H1 (cell line): Measurements from ENCODE around the gene CPA1. TPM values are rescaled to one million over a fixed set of nuclear protein-coding genes. Genes with fewer than 3 reads are reported as not detected.

Experiments
- CTCF ChIA-PET: fragments of 300-600 bp; sonication (Branson Sonifier 250); formaldehyde crosslinking; loops from one replicate; lab custom pipeline; 2021; ENCODE audit not compliant: partially characterized antibody; lab: Charles Lee
- POLR2A ChIA-PET: fragments of 300-600 bp; sonication (Branson Sonifier 250); formaldehyde crosslinking; loops from one replicate; lab custom pipeline; 2021; ENCODE audit warnings: inconsistent platforms; ENCODE audit not compliant: partially characterized antibody; lab: Charles Lee
- DNase-seq, 2 experiments: peaks; one replicate each; pipeline versions ENCODE4 v3.0.0 to v3.0.0-alpha.2; 2010 to 2022; ENCODE audit warnings: low spot score in 2 of 2, low read depth in 1 of 2, mixed read lengths in 1 of 2
- FAIRE-seq: peaks from 2 replicates; lab custom pipeline; 2011; peaks lifted over from hg19 to GRCh38; lab: Jason Lieb, UNC
- H2AFZ ChIP-seq: 2 replicates; pipeline ENCODE4 v1.8.1; 2012; ENCODE audit warnings: low read length, inconsistent platforms
- H2AK5ac ChIP-seq: 2 replicates; pipeline ENCODE4 v1.6.1; 2013; ENCODE audit warnings: low read depth, low read length
- H2BK120ac ChIP-seq: replicated peaks from 2 replicates; pipeline ENCODE3; 2013; ENCODE audit warnings: low read depth, low read length, inconsistent platforms
- H2BK12ac ChIP-seq: 2 replicates; pipeline ENCODE4 v1.6.1; 2013; ENCODE audit warnings: low read depth, low read length
- H2BK15ac ChIP-seq: 2 replicates; pipeline ENCODE4 v1.6.1; 2013; ENCODE audit warnings: low read length
- H2BK20ac ChIP-seq: 2 replicates; pipeline ENCODE4 v1.6.1; 2013; ENCODE audit warnings: low read length
- H2BK5ac ChIP-seq: 2 replicates; pipeline ENCODE4 v1.6.1; 2013; ENCODE audit warnings: low read depth, low read length
- H3K14ac ChIP-seq: 2 replicates; pipeline ENCODE4 v1.6.1; 2013; ENCODE audit warnings: inconsistent platforms; ENCODE audit not compliant: insufficient read length
- H3K18ac ChIP-seq: 2 replicates; pipeline ENCODE4 v1.6.1; 2013; ENCODE audit warnings: low read length; ENCODE audit errors: extremely low read depth
- H3K23ac ChIP-seq: 2 replicates; pipeline ENCODE4 v1.6.1; 2013; ENCODE audit warnings: inconsistent platforms; ENCODE audit not compliant: insufficient read length
- H3K23me2 ChIP-seq: 2 replicates; pipeline ENCODE4 v1.6.1; 2013; ENCODE audit warnings: low read depth, low read length
- H3K27ac ChIP-seq: 2 replicates; pipeline ENCODE4 v1.6.1; 2011; ENCODE audit warnings: low read depth, low read length, inconsistent platforms
- H3K27me3 ChIP-seq, 4 experiments: replicated peaks in 1 of 4; 1 replicate in 1 of 4; 2 replicates in 3 of 4; pipeline versions ENCODE4 v1.6.1 to v1.8.1; 2011 to 2013; ENCODE audit warnings: low read length in 3 of 4, mild to moderate bottlenecking in 3 of 4, inconsistent platforms in 2 of 4, mixed read lengths in 2 of 4, moderate library complexity in 1 of 4; ENCODE audit not compliant: control insufficient read depth in 3 of 4, insufficient read depth in 3 of 4; ENCODE audit errors: extremely low read depth in 1 of 4
- H3K36me3 ChIP-seq, 4 experiments: 2 replicates each; pipeline versions ENCODE4 v1.6.1 to v1.8.1; 2011 to 2013; ENCODE audit warnings: mild to moderate bottlenecking in 4 of 4, low read length in 3 of 4, moderate library complexity in 2 of 4, control low read depth in 1 of 4, inconsistent platforms in 1 of 4; ENCODE audit not compliant: insufficient read depth in 4 of 4, control insufficient read depth in 2 of 4
- H3K4ac ChIP-seq: replicated peaks from 2 replicates; pipeline ENCODE3; 2013; ENCODE audit warnings: low read length, low read depth, mixed read lengths, inconsistent platforms; ENCODE audit not compliant: insufficient read length
- H3K4me1 ChIP-seq, 4 experiments: replicated peaks in 1 of 4; 1 replicate in 1 of 4; 2 replicates in 3 of 4; pipeline versions ENCODE4 v1.6.1 to v1.8.1; 2011 to 2013; ENCODE audit warnings: low read length in 3 of 4, inconsistent platforms in 2 of 4, mixed read lengths in 1 of 4; ENCODE audit not compliant: insufficient read depth in 4 of 4, control insufficient read depth in 3 of 4
- H3K4me2 ChIP-seq, 2 experiments: 2 replicates each; pipeline versions ENCODE4 v1.6.1 to v1.8.1; 2011 to 2013; ENCODE audit warnings: low read depth in 2 of 2, low read length in 2 of 2, control low read depth in 1 of 2, inconsistent platforms in 1 of 2, mild to moderate bottlenecking in 1 of 2; ENCODE audit not compliant: insufficient read depth in 1 of 2
- H3K4me3 ChIP-seq, 4 experiments: fragments of 200-600, 300-600 bp in 1 of 4; sonication (generic), shearing (Covaris generic), sonication (Bioruptor Twin) in 1 of 4; 2 replicates each; pipeline versions ENCODE4 v1.5.1 to v1.8.1; 2011 to 2016; ENCODE audit warnings: low read length in 4 of 4, low read depth in 3 of 4, control low read depth in 2 of 4, inconsistent platforms in 2 of 4, mild to moderate bottlenecking in 2 of 4, mixed read lengths in 1 of 4, moderate library complexity in 1 of 4; ENCODE audit not compliant: insufficient read depth in 2 of 4; ENCODE audit errors: extremely low read depth in 1 of 4
- H3K56ac ChIP-seq: replicated peaks from 2 replicates; pipeline ENCODE3; 2013; ENCODE audit warnings: low read depth, mild to moderate bottlenecking, mixed read lengths, low read length, inconsistent platforms; ENCODE audit not compliant: insufficient read length
- H3K79me1 ChIP-seq: 2 replicates; pipeline ENCODE4 v1.6.1; 2013; ENCODE audit warnings: low read depth, low read length, control low read depth
- H3K79me2 ChIP-seq, 2 experiments: 2 replicates each; pipeline versions ENCODE4 v1.6.1 to v1.8.1; 2012 to 2013; ENCODE audit warnings: low read length in 2 of 2, mild to moderate bottlenecking in 2 of 2, inconsistent platforms in 1 of 2; ENCODE audit not compliant: insufficient read depth in 2 of 2, control insufficient read depth in 1 of 2
- H3K9ac ChIP-seq, 4 experiments: replicated peaks in 1 of 4; 1 replicate in 1 of 4; 2 replicates in 3 of 4; pipeline versions ENCODE4 v1.6.1 to v1.8.1; 2011 to 2013; ENCODE audit warnings: low read depth in 3 of 4, low read length in 3 of 4, control low read depth in 2 of 4, mild to moderate bottlenecking in 2 of 4, moderate library complexity in 2 of 4, inconsistent platforms in 1 of 4; ENCODE audit errors: extremely low read depth in 1 of 4
- H3K9me3 ChIP-seq, 2 experiments: 2 replicates each; pipeline versions ENCODE4 v1.6.1 to v1.8.1; 2012 to 2013; ENCODE audit warnings: mild to moderate bottlenecking in 2 of 2, moderate library complexity in 2 of 2, control low read depth in 1 of 2, inconsistent platforms in 1 of 2, low read depth in 1 of 2, low read length in 1 of 2, mixed read lengths in 1 of 2; ENCODE audit not compliant: insufficient read depth in 2 of 2
- H4K20me1 ChIP-seq, 2 experiments: replicated peaks in 1 of 2; 2 replicates each; pipeline versions ENCODE3 to v1.8.1; 2011 to 2013; ENCODE audit warnings: inconsistent platforms in 2 of 2, low read length in 2 of 2, mild to moderate bottlenecking in 1 of 2; ENCODE audit not compliant: insufficient read depth in 2 of 2, control insufficient read depth in 1 of 2
- H4K5ac ChIP-seq: 2 replicates; pipeline ENCODE4 v1.6.1; 2013; ENCODE audit warnings: low read length, low read depth, mixed read lengths, inconsistent platforms; ENCODE audit not compliant: insufficient read length
- H4K8ac ChIP-seq: 2 replicates; pipeline ENCODE4 v1.8.0; 2013; ENCODE audit warnings: mild to moderate bottlenecking, moderate library complexity, low read length, inconsistent platforms; ENCODE audit not compliant: insufficient read depth; ENCODE audit errors: extremely low read depth
- H4K91ac ChIP-seq: replicated peaks from 2 replicates; pipeline ENCODE3; 2013; ENCODE audit warnings: low read length, mixed read lengths, inconsistent platforms; ENCODE audit not compliant: insufficient read length
- BACH1 ChIP-seq: IDR thresholded peaks from 2 replicates; pipeline ENCODE4 v1.6.1; 2012; ENCODE audit warnings: low read length, improper control_type of control experiment
- EGR1 ChIP-seq: IDR thresholded peaks from 2 replicates; pipeline ENCODE4 v1.6.1; 2011; ENCODE audit warnings: low read depth, low read length, borderline replicate concordance
- JUND ChIP-seq: IDR thresholded peaks from 2 replicates; pipeline ENCODE4 v1.6.1; 2011; ENCODE audit warnings: mild to moderate bottlenecking, improper control_type of control experiment, low read length
- NANOG ChIP-seq: IDR thresholded peaks from 2 replicates; pipeline ENCODE4 v1.6.1; 2011; ENCODE audit warnings: low read length, low read depth, mild to moderate bottlenecking, inconsistent platforms; ENCODE audit not compliant: insufficient read depth, poor library complexity, severe bottlenecking
- SUZ12 ChIP-seq: fragments of 200-600 bp; sonication (generic); IDR thresholded peaks from 2 replicates; pipeline ENCODE4 v1.6.1; 2012; ENCODE audit warnings: mild to moderate bottlenecking, inconsistent platforms, low read length, moderate library complexity, mixed read lengths
- WGBS, 2 experiments: shearing (Covaris generic) in 1 of 2; methylation state at CpG; one replicate each; pipeline versions ENCODE4 v1.1.6 to v1.1.7; 2013 to 2015; ENCODE audit warnings: low lambda C conversion rate in 2 of 2, mixed read lengths in 2 of 2, inconsistent platforms in 1 of 2, low coverage in 1 of 2, missing lambda C conversion rate in 1 of 2; ENCODE audit not compliant: insufficient replicate concordance in 2 of 2, insufficient coverage in 1 of 2, insufficient read length in 1 of 2; ENCODE audit errors: extremely low coverage in 1 of 2, missing lambda C conversion rate in 1 of 2; 5-methylcytosine and 5-hydroxymethylcytosine counted together
- polyA plus RNA-seq, 7 experiments: library from polyadenylated mRNA; depleted of rRNA in 3 of 7; stranded (reverse) in 5 of 7; unstranded in 2 of 7; fragments of >200 nt in 5 of 7; fragments of 200-250 nt in 2 of 7; gene quantifications; 1 replicate in 5 of 7; 2 replicates in 1 of 7; 4 replicates in 1 of 7; pipeline versions ENCODE4 v1.2.1 to v1.2.3, GENCODE V29; 2011 to 2013; ENCODE audit warnings: missing spikeins in 2 of 7, mixed read lengths in 2 of 7
- total RNA-seq: library from RNA; stranded (reverse); fragmentation: NEBNext Ultra II Directional; extraction: Animal tissue kit (Norgen Biotek cat#: 25700); gene quantifications from 2 replicates; pipeline ENCODE4 v1.2.1, GENCODE V29; 2021
- TF ChIP-seq, protein P1 (sequence below): IDR thresholded peaks from 2 replicates; pipeline ENCODE4 v1.6.1; 2011; ENCODE audit warnings: low read length, improper control_type of control experiment
- TF ChIP-seq, protein P2 (sequence below): IDR thresholded peaks from 2 replicates; pipeline ENCODE4 v1.6.1; 2012; ENCODE audit warnings: low read length, inconsistent platforms

CPA1 gene
- total and polyA plus RNA-seq, 2 of the 8 experiments (the other 6 are each of a cell fraction or from before 2014, with no cell fraction given): not detected

DNA sequence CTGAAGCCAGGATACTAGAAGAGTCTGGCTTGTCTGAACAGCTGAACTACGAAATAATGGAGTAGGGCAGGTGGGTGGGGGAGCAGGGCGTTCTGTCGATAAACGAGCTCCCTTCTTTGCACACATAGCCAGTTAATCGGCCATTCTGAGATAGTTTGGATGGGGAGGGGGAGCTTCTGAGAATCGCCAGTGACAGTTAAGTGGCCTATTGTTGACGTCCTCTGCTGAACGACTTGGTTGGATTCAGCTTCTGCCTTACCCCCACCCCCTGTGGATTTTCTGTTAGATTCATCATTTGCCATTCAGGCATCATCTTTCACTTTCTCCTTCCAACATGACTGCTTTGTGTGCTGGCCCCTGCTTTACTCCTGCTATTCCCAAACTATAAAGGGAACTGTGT lies 35.2 kb upstream of the CPA1 start:
- no peaks in the 10 kb centered on the region for H3K27me3 ChIP-seq
- no peak overlapping the region for H2BK15ac ChIP-seq
- H2AK5ac ChIP-seq: no peak overlapping the region
- no peak overlapping the region; the same call in 1 of the 2 replicates for H3K27ac ChIP-seq
- H3K4me3 ChIP-seq: peak overlapping the region in 1 of 4 experiments; percentile 10; a peak in 2 of 8 replicates
- H4K91ac ChIP-seq: no peak overlapping the region
- H3K79me1 ChIP-seq: no peaks in the 10 kb centered on the region
- H3K4ac ChIP-seq: no peak overlapping the region
- FAIRE-seq: no peak
- H3K9ac ChIP-seq: no peak overlapping the region
- H3K36me3 ChIP-seq: no peaks in the 10 kb centered on the region
- no peak for TF ChIP-seq SUZ12
- TF ChIP-seq NANOG: no peak
- TF ChIP-seq, protein P1, sequence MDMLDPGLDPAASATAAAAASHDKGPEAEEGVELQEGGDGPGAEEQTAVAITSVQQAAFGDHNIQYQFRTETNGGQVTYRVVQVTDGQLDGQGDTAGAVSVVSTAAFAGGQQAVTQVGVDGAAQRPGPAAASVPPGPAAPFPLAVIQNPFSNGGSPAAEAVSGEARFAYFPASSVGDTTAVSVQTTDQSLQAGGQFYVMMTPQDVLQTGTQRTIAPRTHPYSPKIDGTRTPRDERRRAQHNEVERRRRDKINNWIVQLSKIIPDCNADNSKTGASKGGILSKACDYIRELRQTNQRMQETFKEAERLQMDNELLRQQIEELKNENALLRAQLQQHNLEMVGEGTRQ: no peak
- no peak for TF ChIP-seq EGR1
- TF ChIP-seq BACH1: no peak
- no peak for TF ChIP-seq JUND
- TF ChIP-seq, protein P2, sequence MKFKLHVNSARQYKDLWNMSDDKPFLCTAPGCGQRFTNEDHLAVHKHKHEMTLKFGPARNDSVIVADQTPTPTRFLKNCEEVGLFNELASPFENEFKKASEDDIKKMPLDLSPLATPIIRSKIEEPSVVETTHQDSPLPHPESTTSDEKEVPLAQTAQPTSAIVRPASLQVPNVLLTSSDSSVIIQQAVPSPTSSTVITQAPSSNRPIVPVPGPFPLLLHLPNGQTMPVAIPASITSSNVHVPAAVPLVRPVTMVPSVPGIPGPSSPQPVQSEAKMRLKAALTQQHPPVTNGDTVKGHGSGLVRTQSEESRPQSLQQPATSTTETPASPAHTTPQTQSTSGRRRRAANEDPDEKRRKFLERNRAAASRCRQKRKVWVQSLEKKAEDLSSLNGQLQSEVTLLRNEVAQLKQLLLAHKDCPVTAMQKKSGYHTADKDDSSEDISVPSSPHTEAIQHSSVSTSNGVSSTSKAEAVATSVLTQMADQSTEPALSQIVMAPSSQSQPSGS: no peak
- H3K79me2 ChIP-seq: no peaks in the 10 kb centered on the region
- no peaks in the 10 kb centered on the region for H3K9me3 ChIP-seq
- POLR2A ChIA-PET: interaction anchor here (0.6 to 1.6 kb wide), 3 partner anchors 11 to 52 kb away, joined by 3 to 4 read pairs (median 3); partner anchors contain the start of gene CPA4
- peak overlapping the region; percentile 16 for H4K5ac ChIP-seq
- H2BK12ac ChIP-seq: no peak overlapping the region
- CTCF ChIA-PET: interaction anchor here (1.4 to 3.0 kb wide), 3 partner anchors 8 to 67 kb away, joined by 3 to 12 read pairs (median 4); partner anchors contain the start of gene CPA1
- DNase-seq: no peak
- no peak overlapping the region; the same call in 1 of the 2 replicates for H2BK20ac ChIP-seq
- peak overlapping the region; percentile 16 to 34; a peak in 2 of 4 replicates for H3K4me2 ChIP-seq
- H2AFZ ChIP-seq: 0 out of 2 replicates have a peak overlapping the region, but pooled peaks have one; percentile 21
- no peak overlapping the region for H3K23ac ChIP-seq
- H3K23me2 ChIP-seq: no peaks in the 10 kb centered on the region
- H3K56ac ChIP-seq: no peak overlapping the region
- 59% methylated on average over 7 of the region's 8 CpGs; no CpG with 5 or more reads in 1 of the 2 experiments for WGBS, 2 experiments
- H3K18ac ChIP-seq: no peak overlapping the region
- no peaks in the 10 kb centered on the region for H4K20me1 ChIP-seq
- no peak overlapping the region for H3K14ac ChIP-seq
- H2BK5ac ChIP-seq: no peak overlapping the region
- peaks cover 2 to 7% (median 3%) of the 10 kb centered on the region in 4 experiments for H3K4me1 ChIP-seq
- no peak overlapping the region for H2BK120ac ChIP-seq
- no peak overlapping the region for H4K8ac ChIP-seq
